Endodermal cell (in vitro differentiated cells): ENCODE results near the gene ZSCAN10. TPM values are rescaled to one million over a fixed set of nuclear protein-coding genes. Genes with fewer than 3 reads are reported as not detected.

Experiments used
- DNase-seq: peaks from one replicate; pipeline ENCODE4 v3.0.0-alpha.2; 2017
- H3K27ac ChIP-seq: 2 replicates; pipeline ENCODE4 v1.5.1; 2013; ENCODE audit warnings: mild to moderate bottlenecking, low read depth, low read length, moderate library complexity
- H3K27me3 ChIP-seq: 2 replicates; pipeline ENCODE4 v1.6.1; 2013; ENCODE audit warnings: mild to moderate bottlenecking, low read length, moderate library complexity; ENCODE audit not compliant: insufficient read depth, control insufficient read depth, poor library complexity, severe bottlenecking
- H3K36me3 ChIP-seq: 2 replicates; pipeline ENCODE4 v1.7.0; 2013; ENCODE audit warnings: mild to moderate bottlenecking, low read length, moderate library complexity; ENCODE audit not compliant: control insufficient read depth, insufficient read depth
- H3K4me1 ChIP-seq: one replicate; pipeline ENCODE4 v1.7.0; 2013; ENCODE audit warnings: low read length; ENCODE audit not compliant: control insufficient read depth, insufficient read depth
- H3K4me3 ChIP-seq: 2 replicates; pipeline ENCODE4 v1.5.1; 2013; ENCODE audit warnings: mild to moderate bottlenecking, low read length, moderate library complexity
- H3K9ac ChIP-seq: 2 replicates; pipeline ENCODE4 v1.6.1; 2013; ENCODE audit warnings: mild to moderate bottlenecking, low read length, moderate library complexity; ENCODE audit not compliant: poor library complexity, severe bottlenecking; ENCODE audit errors: extremely low read depth
- H3K9me3 ChIP-seq: 2 replicates; pipeline ENCODE4 v1.6.1; 2013; ENCODE audit warnings: mild to moderate bottlenecking, low read length, moderate library complexity; ENCODE audit not compliant: control insufficient read depth
- H3K27ac Mint-ChIP-seq: 2 replicates; pipeline ENCODE4 v1.8.0; 2020; ENCODE audit warnings: mixed read lengths
- H3K27me3 Mint-ChIP-seq: 2 replicates; pipeline ENCODE4 v1.8.0; 2021; ENCODE audit warnings: mild to moderate bottlenecking, mixed read lengths; ENCODE audit not compliant: insufficient read depth
- H3K36me3 Mint-ChIP-seq: 2 replicates; pipeline ENCODE4 v1.8.0; 2020; ENCODE audit warnings: low read depth, mixed read lengths
- H3K4me1 Mint-ChIP-seq: 2 replicates; pipeline ENCODE4 v1.8.0; 2020; ENCODE audit warnings: mixed read lengths
- H3K4me3 Mint-ChIP-seq: 2 replicates; pipeline ENCODE4 v1.8.0; 2020; ENCODE audit warnings: mild to moderate bottlenecking, moderate library complexity, mixed read lengths
- H3K9me3 Mint-ChIP-seq: 2 replicates; pipeline ENCODE4 v1.8.0; 2020; ENCODE audit warnings: mild to moderate bottlenecking, mixed read lengths
- CTCF ChIP-seq: fragments of 200-600 bp; sonication (generic); conservative IDR thresholded peaks from 2 replicates; pipeline ENCODE4 v1.5.0; 2021; ENCODE audit warnings: antibody characterized with exemption, mild to moderate bottlenecking
- WGBS, 2 experiments: methylation state at CpG; one replicate each; pipeline versions ENCODE4 v1.1.5 to v1.1.7; 2013; ENCODE audit warnings: missing lambda C conversion rate in 2 of 2, mixed read lengths in 1 of 2; ENCODE audit not compliant: insufficient coverage in 1 of 2, insufficient read length in 1 of 2; 5-methylcytosine and 5-hydroxymethylcytosine counted together
- total RNA-seq, 2 donors: library from RNA; stranded (reverse); fragmentation: NEBNext Ultra II Directional in 1 of 2; extraction: Animal tissue kit (Norgen Biotek cat#: 25700) in 1 of 2; gene quantifications; 2 replicates in 1 of 2; 3 replicates in 1 of 2; pipeline ENCODE4 v1.2.1, GENCODE V29; 2021

The ZSCAN10 gene
- total RNA-seq, 2 donors from 2014 or later, result 36.6 to 70.0 TPM

- no peaks in the 10 kb centered on the region for H3K36me3 Mint-ChIP-seq
- Histone ChIP-seq H3K4me3 (no peak overlapping the region), H3K4me1 (no peaks in the 10 kb centered on the region), H3K9me3 (no peaks in the 10 kb centered on the region), H3K9ac (no peak overlapping the region), H3K27ac (no peak overlapping the region), H3K27me3 (no peaks in the 10 kb centered on the region), H3K36me3 (no peaks in the 10 kb centered on the region)
- DNase-seq, result no peak
- no peaks in the 10 kb centered on the region for H3K9me3 Mint-ChIP-seq
- WGBS, 2 experiments, result 91 to 100% methylated on average over 1 to 7 of the region's 7 CpGs
- no peak overlapping the region for H3K4me3 Mint-ChIP-seq
- no peak for TF ChIP-seq CTCF
- no peak overlapping the region for H3K27ac Mint-ChIP-seq
- H3K27me3 Mint-ChIP-seq, result peaks cover 4% of the 10 kb centered on the region
- no peaks in the 10 kb centered on the region for H3K4me1 Mint-ChIP-seq
These were observed 32.7 kb downstream of the ZSCAN10 start for GRCh38 chr16:3066440-3066748.

GRCh38 chr16:3065742-3066439 is 33.2 kb downstream of the ZSCAN10 start:
- H3K9me3 ChIP-seq, result no peaks in the 10 kb centered on the region
- H3K4me1 ChIP-seq, result no peaks in the 10 kb centered on the region
- no peaks in the 10 kb centered on the region for H3K36me3 Mint-ChIP-seq
- no peak for DNase-seq
- H3K27me3 Mint-ChIP-seq, result peaks cover 4% of the 10 kb centered on the region
- 94 to 95% methylated on average over 18 to 26 of the region's 26 CpGs for WGBS, 2 experiments
- H3K27ac ChIP-seq, result no peak overlapping the region
- H3K9me3 Mint-ChIP-seq, result no peaks in the 10 kb centered on the region
- no peak overlapping the region for H3K27ac Mint-ChIP-seq
- no peak overlapping the region for H3K4me3 ChIP-seq
- no peak for TF ChIP-seq CTCF
- H3K4me3 Mint-ChIP-seq, result no peak overlapping the region
- no peak overlapping the region for H3K9ac ChIP-seq
- no peaks in the 10 kb centered on the region for H3K27me3 ChIP-seq
- H3K4me1 Mint-ChIP-seq, result no peaks in the 10 kb centered on the region
- H3K36me3 ChIP-seq, result no peaks in the 10 kb centered on the region

- no peaks in the 10 kb centered on the region for H3K36me3 ChIP-seq
- H3K27me3 Mint-ChIP-seq, result peaks cover 6% of the 10 kb centered on the region
- H3K9me3 Mint-ChIP-seq, result no peaks in the 10 kb centered on the region
- H3K4me1 ChIP-seq, result no peaks in the 10 kb centered on the region
- H3K4me3 Mint-ChIP-seq, result no peak within 1 kb of the TSS
- H3K4me3 ChIP-seq, result no peak within 1 kb of the TSS
- TF ChIP-seq CTCF, result no peak
- no peak for DNase-seq
- H3K27me3 ChIP-seq, result peaks cover under 1% of the 10 kb centered on the region
- H3K36me3 Mint-ChIP-seq, result no peaks in the 10 kb centered on the region
- no peak within 1 kb of the TSS for H3K27ac ChIP-seq
- no peak within 1 kb of the TSS for H3K9ac ChIP-seq
- 84 to 89% methylated on average over 10 to 13 of the region's 13 CpGs for WGBS, 2 experiments
- no peaks in the 10 kb centered on the region for H3K4me1 Mint-ChIP-seq
- H3K27ac Mint-ChIP-seq, result no peak within 1 kb of the TSS
- H3K9me3 ChIP-seq, result no peaks in the 10 kb centered on the region
These were observed 33.9 kb downstream of the ZSCAN10 start, which contains the start of gene IL32 for GRCh38 chr16:3065069-3065741. IL32 (plus strand) TSS chr16:3065640; CDS start chr16:3065812, 172 bp downstream.
